T47D (cell line): ENCODE results near the gene SLC35E1.
A peak's percentile ranks its signal among the peaks of the same experiment; 100 is the strongest.

Experiments
- DNase-seq, 2 experiments: peaks; one replicate each; pipeline versions ENCODE4 v3.0.0 to v3.0.0-alpha.2; 2011 to 2012; ENCODE audit warnings: low read depth in 1 of 2, low spot score in 1 of 2
- JUND ChIP-seq: IDR thresholded peaks from 2 replicates; pipeline ENCODE4 v1.6.1; 2012; ENCODE audit warnings: low read depth
- in situ Hi-C: cut with HindIII; loops from 2 replicates; pipeline ENCODE4 v1.10.0; 2016; ENCODE audit warnings: low sequenced_read_pairs, low pct_unique_long_range_greater_than_20kb

SLC35E1 gene

GRCh38 chr19:16529466-16530144 is 42.6 kb downstream of the SLC35E1 start:
- DNase-seq: no peak
- in situ Hi-C loops: no loop called here
- no peak for TF ChIP-seq JUND

GRCh38 chr19:16527971-16528521 is 44.2 kb downstream of the SLC35E1 start:
- no peak for TF ChIP-seq JUND
- in situ Hi-C loops: no loop called here

GRCh38 chr19:16527334-16527935 is 44.8 kb downstream of the SLC35E1 start:
- no peak for TF ChIP-seq JUND
- peak in 1 of 2 experiments; percentile 51 for DNase-seq
- in situ Hi-C loops: no loop called here

More at GRCh38 chr19:16527971-16528521, 44.2 kb downstream of the SLC35E1 start:
- DNase-seq: peak in 1 of 2 experiments; percentile 22

- DNase-seq: no peak
- in situ Hi-C loops: no loop called here
- no peak for TF ChIP-seq JUND
Observed at GRCh38 chr19:16525751-16526481, 46.3 kb downstream of the SLC35E1 start.

- TF ChIP-seq JUND: no peak
- in situ Hi-C loops: no loop called here
- no peak for DNase-seq
Observed at GRCh38 chr19:16524991-16525734, 47.1 kb downstream of the SLC35E1 start.

- no peak for DNase-seq
- in situ Hi-C loops: no loop called here
- no peak for TF ChIP-seq JUND
Observed at GRCh38 chr19:16522559-16523377, 49.4 kb downstream of the SLC35E1 start.

GRCh38 chr19:16521715-16522289 is 50.4 kb downstream of the SLC35E1 start:
- in situ Hi-C loops: no loop called here
- no peak for TF ChIP-seq JUND
- no peak for DNase-seq

- TF ChIP-seq JUND: no peak
- no peak for DNase-seq
- in situ Hi-C loops: no loop called here
Observed at GRCh38 chr19:16520986-16521624, 51.1 kb downstream of the SLC35E1 start.

- no peak for DNase-seq
- in situ Hi-C loops: no loop called here
- no peak for TF ChIP-seq JUND
Observed at GRCh38 chr19:16520074-16520973, 51.9 kb downstream of the SLC35E1 start.

- no peak for TF ChIP-seq JUND
- in situ Hi-C loops: no loop called here
- no peak for DNase-seq
Observed at GRCh38 chr19:16519230-16519687, 53.0 kb downstream of the SLC35E1 start.
